Astrocyte (in vitro differentiated cells and primary cell): ENCODE data around the gene KLHL28.

Experiments used
- CTCF ChIP-seq: IDR thresholded peaks from 2 replicates; pipeline ENCODE4 v1.5.1; 2011; ENCODE audit warnings: low read depth, mild to moderate bottlenecking, inconsistent platforms, low read length, moderate library complexity; ENCODE audit not compliant: insufficient read depth
- EZH2 ChIP-seq: IDR thresholded peaks from 2 replicates; pipeline ENCODE4 v1.6.1; 2012; ENCODE audit warnings: mild to moderate bottlenecking, low read length, inconsistent platforms; ENCODE audit not compliant: insufficient read depth

GRCh38 chr14:44955528-44955927 lies 6.2 kb downstream of the KLHL28 start:
- TF ChIP-seq CTCF (no peak), EZH2 (no peak)
